Activated naive CD8-positive, alpha-beta T cell treated with anti-CD3 and anti-CD28 coated beads, Interleukin-2, amount 10 ng/mL, durations not matched to agents 7 days and 5 days (primary cell): Measurements from ENCODE around the gene ANKRD7. TPM values are rescaled to one million over a fixed set of nuclear protein-coding genes. Genes with fewer than 3 reads are reported as not detected.
A peak's percentile ranks its signal among the peaks of the same experiment; 100 is the strongest.

Experiments
- ATAC-seq: fragments of 150-1000 bp; cut with Tn5 transposase; one replicate; pipeline ENCODE4 v1.10.0; 2021; ENCODE audit warnings: low read depth, moderate library complexity
- POLR2A ChIA-PET: fragments of 350-600 bp; sonication (Branson Sonifier 250); formaldehyde crosslinking; loops from one replicate; lab custom pipeline; 2021; ENCODE audit warnings: antibody characterized with exemption; lab: Charles Lee
- DNase-seq: peaks from one replicate; pipeline ENCODE4 v3.0.0; 2021
- H3K27ac Mint-ChIP-seq: one replicate; pipeline ENCODE4 v1.8.0; 2022; ENCODE audit warnings: mild to moderate bottlenecking, mixed read lengths
- H3K27me3 Mint-ChIP-seq: one replicate; pipeline ENCODE4 v1.8.0; 2022; ENCODE audit warnings: mild to moderate bottlenecking, moderate library complexity, mixed read lengths
- H3K36me3 Mint-ChIP-seq: one replicate; pipeline ENCODE4 v1.8.0; 2021; ENCODE audit warnings: mild to moderate bottlenecking, mixed read lengths
- H3K4me1 Mint-ChIP-seq: one replicate; pipeline ENCODE4 v1.8.0; 2021; ENCODE audit warnings: mixed read lengths
- H3K4me3 Mint-ChIP-seq: one replicate; pipeline ENCODE4 v1.8.0; 2022; ENCODE audit warnings: mild to moderate bottlenecking, moderate library complexity, mixed read lengths
- H3K9me3 Mint-ChIP-seq: one replicate; pipeline ENCODE4 v1.8.0; 2021; ENCODE audit warnings: mixed read lengths
- total RNA-seq, 2 experiments: library from RNA; stranded (reverse); gene quantifications; one replicate each; pipeline ENCODE4 v1.2.3, GENCODE V29; 2021

The ANKRD7 gene, protein sequence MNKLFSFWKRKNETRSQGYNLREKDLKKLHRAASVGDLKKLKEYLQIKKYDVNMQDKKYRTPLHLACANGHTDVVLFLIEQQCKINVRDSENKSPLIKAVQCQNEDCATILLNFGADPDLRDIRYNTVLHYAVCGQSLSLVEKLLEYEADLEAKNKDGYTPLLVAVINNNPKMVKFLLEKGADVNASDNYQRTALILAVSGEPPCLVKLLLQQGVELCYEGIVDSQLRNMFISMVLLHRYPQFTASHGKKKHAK
- 1 to 10 TPM in 1 of 2 experiments, not detected in 1; 1.2 TPM for total RNA-seq

DNA sequence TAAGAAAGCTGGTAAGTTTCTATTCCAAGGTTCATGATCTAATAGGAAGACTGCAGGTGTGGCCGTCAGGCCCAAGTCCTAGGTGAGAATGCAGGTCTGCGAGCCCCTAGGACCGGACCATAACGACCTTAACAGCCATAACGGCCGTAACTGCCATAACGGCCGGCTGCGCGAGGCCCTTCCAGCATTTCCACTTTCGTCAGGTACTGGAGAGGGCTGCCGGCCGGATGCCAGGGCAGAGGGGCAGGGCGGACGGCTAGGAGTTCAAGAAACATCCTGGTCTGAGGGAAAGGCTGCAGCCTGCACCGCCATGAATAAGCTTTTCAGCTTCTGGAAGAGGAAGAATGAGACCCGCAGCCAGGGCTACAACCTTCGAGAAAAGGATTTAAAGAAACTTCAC lies at the start of gene ANKRD7:
Gene ANKRD7 (plus strand): TSS at position 184 of the 400 bp plus-strand sequence. CDS start 127 bp downstream, at position 311.
- POLR2A ChIA-PET, result no interaction called here
- DNase-seq, result no peak
- Mint-ChIP-seq H3K9me3 (no peaks in the 10 kb centered on the region), H3K4me3 (no peak within 1 kb of the TSS), H3K36me3 (no peaks in the 10 kb centered on the region), H3K27me3 (no peaks in the 10 kb centered on the region), H3K4me1 (peaks cover 3% of the 10 kb centered on the region), H3K27ac (no peak within 1 kb of the TSS)
- no peak for ATAC-seq

GRCh38 chr7:118175740-118176139 lies 48.8 kb upstream of the ANKRD7 start:
- Mint-ChIP-seq H3K9me3 (no peaks in the 10 kb centered on the region), H3K4me3 (no peak overlapping the region), H3K27ac (no peak overlapping the region), H3K36me3 (no peaks in the 10 kb centered on the region), H3K27me3 (peaks cover 10% of the 10 kb centered on the region), H3K4me1 (no peaks in the 10 kb centered on the region)
- DNase-seq, result no peak
- POLR2A ChIA-PET, result no interaction called here
- no peak for ATAC-seq

GRCh38 chr7:118179191-118179590 lies 45.3 kb upstream of the ANKRD7 start:
- H3K27ac Mint-ChIP-seq, result no peak overlapping the region
- no peak overlapping the region for H3K4me3 Mint-ChIP-seq
- POLR2A ChIA-PET, result no interaction called here
- H3K27me3 Mint-ChIP-seq, result peaks cover 4% of the 10 kb centered on the region
- peaks cover 3% of the 10 kb centered on the region for H3K36me3 Mint-ChIP-seq
- peaks cover 4% of the 10 kb centered on the region for H3K4me1 Mint-ChIP-seq
- no peaks in the 10 kb centered on the region for H3K9me3 Mint-ChIP-seq
- DNase-seq (no peak), ATAC-seq (no peak)

DNA sequence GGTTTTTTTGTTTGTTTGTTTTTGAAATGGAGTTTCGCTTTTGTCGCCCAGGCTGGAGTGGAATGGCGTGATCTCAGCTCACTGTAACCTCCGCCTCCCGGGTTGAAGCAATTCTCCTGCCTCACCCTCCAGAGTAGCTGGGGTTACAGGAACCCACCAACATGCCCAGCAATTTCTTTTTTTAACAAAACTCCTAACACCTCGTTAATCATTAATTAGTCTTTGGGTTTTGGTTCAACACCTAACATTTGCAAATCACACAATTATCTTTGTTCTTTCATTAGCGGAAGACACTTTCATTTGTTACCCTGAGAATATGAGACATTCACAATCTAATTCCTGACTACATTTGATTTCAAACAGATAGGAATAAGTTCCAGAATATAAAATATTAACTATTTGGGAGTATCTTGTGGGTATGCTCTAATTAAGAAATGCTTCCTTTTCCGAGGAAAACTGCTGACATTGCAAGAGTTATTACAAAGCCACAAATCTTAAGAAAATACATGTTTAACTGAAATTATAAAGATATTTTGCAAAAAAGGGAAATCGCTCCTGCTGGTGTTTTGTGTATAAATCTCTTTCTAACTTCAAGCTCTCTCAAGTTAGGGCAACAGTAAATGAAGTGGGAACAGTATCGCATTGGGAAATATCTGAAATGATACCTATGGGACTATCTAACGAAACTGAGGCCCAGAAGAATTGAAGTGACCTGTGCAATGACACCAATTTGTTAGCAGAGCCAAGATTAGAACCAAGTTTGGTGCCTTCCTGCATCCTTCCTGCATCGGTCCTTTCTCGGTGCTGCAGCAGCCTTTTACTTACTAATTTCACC lies 41.7 kb upstream of the ANKRD7 start:
- DNase-seq (no peak), ATAC-seq (no peak)
- Mint-ChIP-seq H3K27ac (peak overlapping the region; percentile 99), H3K36me3 (peaks cover 19% of the 10 kb centered on the region), H3K4me1 (peaks cover 19% of the 10 kb centered on the region), H3K27me3 (no peaks in the 10 kb centered on the region), H3K9me3 (no peaks in the 10 kb centered on the region), H3K4me3 (peak overlapping the region; percentile 94)
- POLR2A ChIA-PET, result interaction anchor here (1.2 kb wide), 1 partner anchor 32 kb away, joined by 3 read pairs; no protein-coding TSS in a partner anchor

- H3K4me3 Mint-ChIP-seq, result peak overlapping the region; percentile 94
- no peaks in the 10 kb centered on the region for H3K9me3 Mint-ChIP-seq
- H3K36me3 Mint-ChIP-seq, result peaks cover 19% of the 10 kb centered on the region
- H3K27ac Mint-ChIP-seq, result peak overlapping the region; percentile 99
- POLR2A ChIA-PET, result no interaction called here
- DNase-seq, result peak; percentile 36
- H3K4me1 Mint-ChIP-seq, result peaks cover 19% of the 10 kb centered on the region
- no peaks in the 10 kb centered on the region for H3K27me3 Mint-ChIP-seq
- ATAC-seq, result peak; percentile 2
These were observed 41.1 kb upstream of the ANKRD7 start for GRCh38 chr7:118183428-118183785.

GRCh38 chr7:118183786-118184564 lies 40.5 kb upstream of the ANKRD7 start, which contains the start of gene LSM8:
Gene LSM8 (plus strand): TSS chr7:118184164. CDS start chr7:118184224, 60 bp downstream.
- ATAC-seq (peak; percentile 99), DNase-seq (peak; percentile 94)
- Mint-ChIP-seq H3K9me3 (no peaks in the 10 kb centered on the region), H3K27me3 (no peaks in the 10 kb centered on the region), H3K4me1 (peaks cover 19% of the 10 kb centered on the region), H3K36me3 (peaks cover 19% of the 10 kb centered on the region), H3K4me3 (peak within 1 kb of the TSS; percentile 94), H3K27ac (peak within 1 kb of the TSS; percentile 99)
- POLR2A ChIA-PET, result interaction anchor here (1.0 kb wide), 1 partner anchor 30 kb away, joined by 5 read pairs; no protein-coding TSS in a partner anchor

DNA sequence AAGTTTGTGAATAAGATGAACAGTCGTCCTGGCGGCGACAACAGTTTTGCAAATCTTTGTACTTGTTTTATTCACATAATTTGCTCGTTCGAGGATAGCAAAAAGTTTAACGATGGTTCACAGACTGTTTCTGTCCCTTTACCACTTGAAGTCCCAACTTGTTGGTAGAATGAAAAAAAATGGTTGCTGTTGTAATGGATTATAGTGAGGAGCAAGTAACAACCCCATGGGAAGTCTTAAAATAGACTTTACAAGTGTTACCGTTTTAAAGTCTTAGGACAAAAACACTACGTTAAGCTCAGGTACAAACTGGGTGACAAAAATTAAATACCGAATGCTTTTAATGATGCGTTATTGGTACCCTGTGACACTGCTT lies 40.0 kb upstream of the ANKRD7 start:
- H3K9me3 Mint-ChIP-seq, result no peaks in the 10 kb centered on the region
- H3K36me3 Mint-ChIP-seq, result peaks cover 21% of the 10 kb centered on the region
- DNase-seq, result no peak
- peak overlapping the region; percentile 99 for H3K27ac Mint-ChIP-seq
- H3K4me1 Mint-ChIP-seq, result peaks cover 19% of the 10 kb centered on the region
- POLR2A ChIA-PET, result interaction anchor here (1.0 kb wide), 1 partner anchor 29 kb away, joined by 5 read pairs; no protein-coding TSS in a partner anchor
- no peak for ATAC-seq
- peak overlapping the region; percentile 94 for H3K4me3 Mint-ChIP-seq
- no peaks in the 10 kb centered on the region for H3K27me3 Mint-ChIP-seq

DNA sequence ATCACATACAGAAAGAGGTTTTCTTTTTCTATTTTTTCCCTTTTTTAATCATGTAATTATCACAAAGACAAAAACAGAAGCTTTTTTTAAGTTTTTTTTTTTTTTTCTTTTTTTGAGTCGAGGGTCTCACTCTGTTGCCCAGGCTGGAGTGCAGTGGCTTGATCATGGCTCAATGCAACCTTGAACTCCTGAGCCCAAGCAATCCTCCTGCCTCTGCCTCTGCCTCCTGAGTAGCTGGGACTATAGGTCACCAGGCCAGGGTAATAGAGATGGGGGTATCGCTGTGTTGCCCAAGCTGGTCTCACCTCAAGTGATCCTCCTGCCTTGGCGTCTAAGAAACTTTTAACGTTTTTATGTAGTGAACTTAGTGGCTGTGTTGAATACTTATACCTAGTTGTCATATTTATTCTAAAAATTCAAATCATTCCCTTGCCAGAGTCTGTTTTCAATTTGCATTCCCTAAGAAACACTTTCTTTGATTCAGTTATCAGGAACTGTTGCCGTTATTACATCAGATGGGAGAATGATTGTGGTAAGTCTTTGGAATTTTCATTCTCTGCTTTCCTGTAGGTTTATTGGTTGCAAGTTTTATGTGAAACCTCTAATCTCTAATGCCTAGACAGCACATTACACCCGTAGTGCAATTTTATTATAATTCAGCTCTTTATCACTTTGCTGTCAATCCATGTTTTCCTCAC lies 39.2 kb upstream of the ANKRD7 start:
- Mint-ChIP-seq H3K27me3 (no peaks in the 10 kb centered on the region), H3K4me3 (peak overlapping the region; percentile 94), H3K36me3 (peaks cover 24% of the 10 kb centered on the region), H3K9me3 (no peaks in the 10 kb centered on the region), H3K4me1 (peaks cover 19% of the 10 kb centered on the region), H3K27ac (peak overlapping the region; percentile 99)
- ATAC-seq (no peak), DNase-seq (no peak)
- POLR2A ChIA-PET, result no interaction called here

- POLR2A ChIA-PET, result no interaction called here
- no peaks in the 10 kb centered on the region for H3K27me3 Mint-ChIP-seq
- no peak overlapping the region for H3K27ac Mint-ChIP-seq
- H3K4me3 Mint-ChIP-seq, result peak overlapping the region; percentile 56
- peaks cover 19% of the 10 kb centered on the region for H3K4me1 Mint-ChIP-seq
- ATAC-seq, result no peak
- peaks cover 24% of the 10 kb centered on the region for H3K36me3 Mint-ChIP-seq
- DNase-seq, result no peak
- H3K9me3 Mint-ChIP-seq, result no peaks in the 10 kb centered on the region
These were observed 38.0 kb upstream of the ANKRD7 start for GRCh38 chr7:118186501-118186900.

DNA sequence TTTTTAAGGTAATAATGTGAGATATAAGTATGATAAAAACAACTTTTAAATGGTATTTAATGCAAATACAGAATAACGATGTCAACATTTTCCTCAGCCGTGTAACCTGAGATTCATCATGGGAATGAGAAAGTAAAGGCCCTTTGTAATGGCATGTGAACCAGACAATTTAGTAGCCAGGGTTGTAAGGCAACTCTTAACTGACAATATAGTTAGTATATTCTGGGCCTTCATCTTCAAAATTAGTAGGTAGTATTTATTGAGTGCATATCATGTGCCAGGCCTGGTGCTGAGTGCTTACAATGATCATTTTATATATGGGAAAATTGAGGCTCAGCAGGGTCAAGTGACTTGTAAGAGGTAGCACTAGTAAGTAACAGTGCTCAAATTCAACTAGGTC lies 29.9 kb upstream of the ANKRD7 start:
- Mint-ChIP-seq H3K9me3 (no peaks in the 10 kb centered on the region), H3K27me3 (no peaks in the 10 kb centered on the region), H3K4me3 (no peak overlapping the region), H3K36me3 (peaks cover 11% of the 10 kb centered on the region), H3K4me1 (peaks cover 4% of the 10 kb centered on the region), H3K27ac (no peak overlapping the region)
- no peak for DNase-seq
- no peak for ATAC-seq
- POLR2A ChIA-PET, result no interaction called here

GRCh38 chr7:118195837-118196474 lies 28.5 kb upstream of the ANKRD7 start:
- no peaks in the 10 kb centered on the region for H3K9me3 Mint-ChIP-seq
- peaks cover 4% of the 10 kb centered on the region for H3K4me1 Mint-ChIP-seq
- no peaks in the 10 kb centered on the region for H3K27me3 Mint-ChIP-seq
- H3K27ac Mint-ChIP-seq, result no peak overlapping the region
- ATAC-seq (peak; percentile 77), DNase-seq (no peak)
- no peak overlapping the region for H3K4me3 Mint-ChIP-seq
- POLR2A ChIA-PET, result no interaction called here
- H3K36me3 Mint-ChIP-seq, result peaks cover 8% of the 10 kb centered on the region

DNA sequence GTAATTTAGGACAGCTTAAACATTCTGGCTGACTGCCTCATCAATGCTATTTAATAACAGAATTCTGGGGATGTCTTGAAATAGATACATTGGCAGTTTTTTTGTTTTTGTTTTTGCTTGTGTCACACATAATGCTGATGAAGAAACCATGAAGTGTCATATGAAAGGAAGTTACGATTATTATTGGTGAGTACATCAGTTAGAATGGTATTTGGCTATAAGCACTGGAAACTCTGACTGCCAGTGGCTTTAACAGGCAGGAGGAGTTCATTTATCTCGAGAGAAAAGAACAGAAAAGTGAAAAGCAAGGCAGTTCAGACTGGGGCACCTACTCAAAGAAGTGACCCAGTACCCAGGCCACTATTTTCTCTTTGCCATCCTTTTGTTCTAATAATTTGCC lies 22.4 kb upstream of the ANKRD7 start:
- Mint-ChIP-seq H3K27me3 (no peaks in the 10 kb centered on the region), H3K4me3 (no peak overlapping the region), H3K9me3 (no peaks in the 10 kb centered on the region), H3K27ac (no peak overlapping the region), H3K4me1 (no peaks in the 10 kb centered on the region), H3K36me3 (peaks cover under 1% of the 10 kb centered on the region)
- ATAC-seq (no peak), DNase-seq (no peak)
- POLR2A ChIA-PET, result no interaction called here
